NCI-H446 (cell line): ENCODE results near the gene FAT4.
A peak's percentile ranks its signal among the peaks of the same experiment; 100 is the strongest.

Experiments
- DNase-seq, 2 experiments: peaks; one replicate each; lab custom pipeline; 2025; lab: John Stamatoyannopoulos, UW

The FAT4 gene, protein sequence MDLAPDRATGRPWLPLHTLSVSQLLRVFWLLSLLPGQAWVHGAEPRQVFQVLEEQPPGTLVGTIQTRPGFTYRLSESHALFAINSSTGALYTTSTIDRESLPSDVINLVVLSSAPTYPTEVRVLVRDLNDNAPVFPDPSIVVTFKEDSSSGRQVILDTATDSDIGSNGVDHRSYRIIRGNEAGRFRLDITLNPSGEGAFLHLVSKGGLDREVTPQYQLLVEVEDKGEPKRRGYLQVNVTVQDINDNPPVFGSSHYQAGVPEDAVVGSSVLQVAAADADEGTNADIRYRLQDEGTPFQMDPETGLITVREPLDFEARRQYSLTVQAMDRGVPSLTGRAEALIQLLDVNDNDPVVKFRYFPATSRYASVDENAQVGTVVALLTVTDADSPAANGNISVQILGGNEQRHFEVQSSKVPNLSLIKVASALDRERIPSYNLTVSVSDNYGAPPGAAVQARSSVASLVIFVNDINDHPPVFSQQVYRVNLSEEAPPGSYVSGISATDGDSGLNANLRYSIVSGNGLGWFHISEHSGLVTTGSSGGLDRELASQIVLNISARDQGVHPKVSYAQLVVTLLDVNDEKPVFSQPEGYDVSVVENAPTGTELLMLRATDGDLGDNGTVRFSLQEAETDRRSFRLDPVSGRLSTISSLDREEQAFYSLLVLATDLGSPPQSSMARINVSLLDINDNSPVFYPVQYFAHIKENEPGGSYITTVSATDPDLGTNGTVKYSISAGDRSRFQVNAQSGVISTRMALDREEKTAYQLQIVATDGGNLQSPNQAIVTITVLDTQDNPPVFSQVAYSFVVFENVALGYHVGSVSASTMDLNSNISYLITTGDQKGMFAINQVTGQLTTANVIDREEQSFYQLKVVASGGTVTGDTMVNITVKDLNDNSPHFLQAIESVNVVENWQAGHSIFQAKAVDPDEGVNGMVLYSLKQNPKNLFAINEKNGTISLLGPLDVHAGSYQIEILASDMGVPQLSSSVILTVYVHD (N-terminal part only)

DNA sequence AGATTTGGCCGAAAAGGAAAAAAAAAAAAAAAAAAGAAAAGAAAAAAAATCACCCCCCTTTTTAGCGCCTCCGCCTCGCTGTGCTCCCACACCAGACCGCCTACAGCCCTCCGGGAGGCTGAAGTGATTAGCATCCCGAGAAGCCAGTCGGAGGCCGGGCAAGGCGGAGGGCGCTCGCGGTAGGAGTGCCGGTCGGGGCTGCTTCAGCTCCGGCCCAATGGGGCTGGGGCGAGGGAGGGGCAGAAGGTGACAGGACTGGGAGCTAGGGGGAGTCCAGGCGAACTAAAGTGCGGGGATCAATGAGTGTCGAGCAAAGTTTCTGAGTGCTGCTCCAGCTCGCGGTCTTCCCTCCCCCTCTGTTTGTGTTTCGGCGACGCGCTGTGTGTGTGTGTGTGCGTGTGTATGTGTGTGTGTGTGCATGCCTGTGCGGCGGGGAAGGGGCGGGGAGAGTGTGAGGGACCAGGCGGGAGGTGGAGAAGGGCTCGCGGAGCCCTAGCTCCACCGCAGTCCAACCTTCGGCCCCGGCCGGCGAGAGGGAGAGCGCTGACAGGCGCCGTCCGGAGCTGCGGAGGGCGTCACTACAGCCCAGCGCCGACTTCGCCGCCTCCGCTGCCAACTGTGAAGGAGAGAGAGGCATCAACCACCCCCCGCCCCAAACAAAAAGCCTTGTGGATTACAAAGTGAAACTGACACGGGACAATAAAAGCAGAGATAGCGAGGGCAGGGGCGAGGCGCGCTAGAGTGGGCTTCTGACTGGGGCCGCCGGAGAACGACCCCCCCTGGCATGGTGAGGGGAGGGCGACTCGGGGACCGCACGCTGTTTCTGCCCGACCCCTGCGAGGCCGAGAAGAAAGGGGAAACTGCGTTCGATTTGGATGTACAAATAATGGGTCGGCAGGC, at the start of gene FAT4:
FAT4 (plus strand) TSS at position 280 of the 900 bp plus-strand sequence. CDS start 1,457 bp downstream, outside the sequence.
- DNase-seq, result peak; percentile 76 to 91

GRCh38 chr4:125265846-125266245, 48.9 kb upstream of the FAT4 start:
- DNase-seq, result no peak

GRCh38 chr4:125266901-125267604, 47.7 kb upstream of the FAT4 start:
- no peak for DNase-seq

DNA sequence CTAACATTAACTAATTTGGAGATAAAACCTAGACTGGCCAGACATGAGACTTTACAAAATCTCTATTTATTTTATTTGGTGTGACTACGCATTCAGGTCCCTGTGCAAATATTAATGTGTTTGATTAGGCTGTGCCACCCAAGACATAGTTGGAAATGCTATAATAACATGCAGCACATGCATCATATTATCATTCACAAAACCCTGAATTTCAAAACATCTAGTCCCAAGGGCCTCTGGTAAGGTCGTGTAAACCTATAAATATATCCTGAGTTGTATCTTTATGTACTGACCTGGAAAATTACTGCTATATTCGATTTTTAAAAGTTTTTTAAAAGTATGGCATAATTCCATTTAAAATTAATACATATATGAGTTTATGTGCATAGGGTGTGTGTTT, 47.1 kb upstream of the FAT4 start:
- no peak for DNase-seq

- no peak for DNase-seq
Measured at GRCh38 chr4:125268068-125268755, 46.5 kb upstream of the FAT4 start.

DNA sequence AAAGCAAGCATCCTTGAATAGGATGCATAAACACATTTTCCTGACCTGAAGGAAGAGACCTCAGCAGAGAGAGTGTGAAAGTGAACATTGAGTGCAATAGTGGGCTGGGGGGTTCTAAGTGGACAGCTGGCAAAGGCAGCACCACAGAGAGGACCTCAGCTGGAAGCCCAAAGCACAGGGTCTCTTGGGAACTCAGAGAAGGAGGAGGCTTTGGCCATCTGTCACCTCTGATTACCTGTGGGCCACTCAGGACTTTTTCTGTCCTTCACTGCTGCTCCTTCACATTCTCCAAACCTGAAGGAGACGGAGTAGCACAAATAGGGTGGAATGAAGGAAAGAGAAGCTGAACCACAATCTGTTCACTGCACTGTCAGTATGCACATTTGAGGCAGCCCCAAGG, 37.9 kb upstream of the FAT4 start:
- DNase-seq, result no peak

GRCh38 chr4:125277790-125278189, 37.0 kb upstream of the FAT4 start:
- no peak for DNase-seq

DNA sequence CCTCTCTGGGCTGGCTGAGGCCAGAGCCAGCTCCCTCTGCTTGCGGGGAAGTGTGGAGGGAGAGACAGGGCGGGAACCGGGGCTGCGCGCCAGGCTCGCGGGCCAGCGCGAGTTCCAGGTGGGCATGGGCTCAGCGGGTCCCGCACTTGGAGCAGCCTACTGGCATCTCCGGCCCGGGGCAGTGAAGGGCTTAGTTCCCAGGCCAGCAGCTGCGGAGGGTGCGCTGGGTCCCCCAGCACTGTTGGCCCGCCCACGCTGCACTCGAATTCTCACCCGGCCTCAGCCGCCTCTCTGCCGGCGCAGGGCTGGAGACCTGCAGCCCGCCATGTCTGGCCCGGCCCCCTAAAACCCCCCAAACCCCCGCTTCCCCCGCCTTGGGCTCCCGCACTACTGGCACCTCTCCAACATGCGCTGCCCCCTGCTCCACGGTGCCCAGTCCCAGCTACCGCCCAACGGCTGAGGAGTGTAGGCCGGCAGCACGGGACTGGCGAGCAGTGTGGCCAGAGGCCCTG, 33.8 kb upstream of the FAT4 start:
- DNase-seq, result no peak

DNA sequence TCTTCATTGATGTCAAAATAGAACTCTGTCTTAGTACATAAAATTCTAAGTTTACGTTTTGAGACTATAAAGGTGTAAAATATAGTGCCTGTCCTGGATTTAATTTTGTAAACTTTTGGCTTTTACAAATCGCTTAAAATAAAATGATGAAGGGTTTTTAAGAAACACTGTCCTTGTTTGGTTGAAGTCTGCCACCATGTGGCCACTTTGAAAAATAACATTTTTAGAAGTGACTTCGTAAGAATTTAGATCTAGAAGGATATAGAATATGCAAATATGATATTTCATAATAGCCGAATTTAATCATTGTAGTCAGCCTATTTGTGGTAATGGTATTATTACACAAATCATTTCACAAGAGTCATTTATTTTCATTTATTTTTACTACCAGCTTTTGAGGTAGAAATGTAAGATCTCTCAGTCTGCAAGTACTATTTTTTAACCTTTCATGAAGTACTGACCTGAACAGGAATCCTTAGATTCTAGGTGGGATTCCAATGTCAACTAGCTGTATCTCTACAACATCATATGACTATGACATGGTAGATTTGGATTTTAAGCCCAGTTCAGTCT, 31.0 kb upstream of the FAT4 start:
- peak in 1 of 2 experiments; percentile 26 for DNase-seq

DNA sequence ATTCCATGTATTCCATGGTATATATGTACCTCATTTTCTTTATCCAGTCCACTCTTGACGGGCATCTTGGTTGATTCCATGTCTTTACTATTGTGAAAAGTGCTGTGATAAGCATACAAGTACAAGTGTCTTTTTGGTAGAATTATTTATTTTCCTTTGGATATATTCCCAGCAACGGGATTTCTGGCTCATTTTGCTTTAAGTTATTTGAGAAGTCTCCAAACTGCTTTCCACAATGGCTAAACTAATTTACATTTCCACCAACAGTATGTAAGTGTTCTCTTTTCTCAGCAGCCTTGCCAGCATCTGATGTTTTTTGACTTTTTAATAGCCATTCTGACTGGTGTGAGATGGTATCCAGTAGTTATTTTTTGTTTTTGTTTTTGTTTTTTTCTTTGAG, 17.6 kb upstream of the FAT4 start:
- DNase-seq, result no peak

DNA sequence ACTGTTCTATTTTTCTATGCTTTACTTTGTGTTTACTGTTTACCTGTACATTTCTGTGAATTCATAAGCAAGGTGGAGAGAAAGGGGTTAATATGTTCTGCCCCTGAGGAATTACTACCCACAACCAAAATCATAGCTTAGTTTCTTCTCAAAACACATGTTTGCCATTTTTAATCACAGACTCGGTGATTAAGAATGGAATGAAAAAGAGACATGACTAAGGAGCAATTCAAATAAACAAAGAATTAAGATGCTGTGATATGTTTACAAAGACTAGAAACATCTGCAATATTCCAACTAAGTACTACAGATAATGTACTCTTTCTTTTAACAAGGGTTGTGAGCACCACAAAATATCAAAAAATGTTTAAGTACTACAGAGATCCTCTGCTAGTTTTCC, 11.7 kb upstream of the FAT4 start:
- DNase-seq, result no peak

DNA sequence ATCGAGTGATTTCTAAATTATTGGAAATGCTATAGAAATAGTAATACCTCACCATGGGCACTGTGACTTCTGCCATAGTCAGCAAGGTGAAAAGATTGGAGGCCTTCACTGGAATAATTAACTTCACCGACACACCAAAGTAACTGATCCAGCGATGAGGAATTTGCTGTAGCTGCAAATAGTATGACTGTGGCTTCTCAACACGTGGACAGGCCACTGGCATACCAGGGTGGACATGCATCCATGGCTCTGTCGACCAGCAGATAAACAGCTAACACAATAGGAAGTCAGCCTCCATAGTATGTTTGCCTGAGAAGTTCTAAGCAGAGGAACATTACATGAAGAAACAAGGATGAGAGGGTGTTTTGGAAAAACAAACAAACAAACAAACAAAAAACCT, 10.9 kb upstream of the FAT4 start:
- DNase-seq, result no peak

GRCh38 chr4:125306112-125306511, 8.6 kb upstream of the FAT4 start:
- no peak for DNase-seq

GRCh38 chr4:125306533-125306932, 8.2 kb upstream of the FAT4 start:
- no peak for DNase-seq

- DNase-seq, result no peak
Measured at GRCh38 chr4:125311503-125311902, 3.3 kb upstream of the FAT4 start.

DNA sequence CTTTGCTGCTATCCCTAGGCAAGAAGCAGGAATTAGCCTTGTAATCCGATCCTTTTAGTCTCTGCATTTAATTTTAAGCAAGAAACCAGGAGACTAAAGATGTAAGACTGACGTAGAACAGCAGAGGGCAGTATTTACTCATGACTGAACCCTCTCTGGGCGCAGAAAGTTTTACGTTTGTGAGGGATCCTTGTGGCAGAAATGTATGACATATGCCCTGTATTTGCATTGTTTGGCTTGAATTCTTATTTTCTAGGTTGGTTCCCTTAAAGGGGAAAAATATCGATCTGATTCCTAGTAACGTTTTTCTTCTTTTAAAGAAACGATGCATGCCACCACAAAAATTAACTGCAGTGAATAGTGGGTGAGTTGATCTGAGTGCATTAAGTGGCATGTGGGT, 1.3 kb upstream of the FAT4 start:
- peak; percentile 80 to 93 for DNase-seq

- peak in 1 of 2 experiments; percentile 65 for DNase-seq
Measured at GRCh38 chr4:125313989-125314667, 627 bp upstream of the FAT4 start.

DNA sequence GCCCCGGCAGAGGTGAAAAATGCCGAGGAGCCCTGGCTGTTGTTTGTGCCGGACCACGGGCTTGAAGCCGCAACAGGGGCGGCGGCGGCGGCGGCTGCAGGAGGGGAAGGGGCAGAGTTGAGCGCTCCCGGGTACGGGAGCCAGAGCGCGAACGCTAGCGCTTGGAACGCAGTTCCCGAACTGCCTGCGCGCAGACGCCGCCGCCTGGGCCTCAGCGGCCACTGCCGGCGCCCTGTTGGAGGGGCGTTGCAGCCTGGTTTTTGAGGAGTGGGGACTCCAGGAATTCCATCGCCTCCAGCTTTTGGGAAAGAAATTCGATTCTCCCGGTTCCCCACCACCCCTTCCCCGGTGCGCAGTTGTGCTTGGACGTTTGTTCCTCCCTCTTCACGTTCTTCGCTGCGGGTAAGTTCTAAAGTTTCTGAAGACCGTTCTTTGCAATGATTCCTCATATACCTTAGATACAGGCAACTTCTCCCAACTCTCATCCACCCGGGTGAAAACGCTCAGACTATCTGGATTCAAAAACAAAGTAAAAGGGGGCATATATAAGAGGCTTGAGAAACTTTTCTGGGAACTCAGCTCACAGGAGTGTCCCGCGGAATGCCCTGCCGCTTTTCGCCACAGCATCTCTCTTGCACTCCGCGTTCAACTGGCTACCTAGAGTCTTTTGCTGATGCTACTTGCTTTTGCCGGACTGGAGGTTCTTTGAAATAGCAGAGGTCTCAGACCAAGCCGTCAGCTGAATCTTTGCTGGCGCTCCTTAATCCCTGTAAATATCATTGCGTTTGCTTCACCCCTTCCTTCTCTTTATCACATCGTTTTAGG, 1.0 kb downstream of the FAT4 start:
- peak in 1 of 2 experiments; percentile 65 for DNase-seq
